HEK293 (cell line): ENCODE results near the gene RNMT.

Experiments
- BCL11B ChIP-seq: fragments of 450-650 bp; formaldehyde crosslinking; IDR thresholded peaks from 2 replicates; pipeline ENCODE4 v1.5.1; 2016; ENCODE audit warnings: low read depth, missing biosample characterization, missing genetic modification characterization
- KLF16 ChIP-seq: fragments of 450-650 bp; formaldehyde crosslinking; IDR thresholded peaks from 2 replicates; pipeline ENCODE4 v1.5.1; 2017; ENCODE audit warnings: missing biosample characterization, missing genetic modification characterization
- MYNN ChIP-seq: fragments of 450-650 bp; formaldehyde crosslinking; IDR thresholded peaks from 2 replicates; pipeline ENCODE4 v1.5.1; 2016; ENCODE audit warnings: missing biosample characterization, missing genetic modification characterization, borderline replicate concordance
- RBAK ChIP-seq: fragments of 450-650 bp; formaldehyde crosslinking; IDR thresholded peaks from 2 replicates; pipeline ENCODE4 v1.5.1; 2016; ENCODE audit warnings: missing biosample characterization, missing genetic modification characterization
- SCRT2 ChIP-seq: fragments of 450-650 bp; formaldehyde crosslinking; IDR thresholded peaks from 2 replicates; pipeline ENCODE4 v1.5.1; 2016; ENCODE audit warnings: missing biosample characterization, missing genetic modification characterization
- ZNF10 ChIP-seq: fragments of 450-650 bp; formaldehyde crosslinking; IDR thresholded peaks from 2 replicates; pipeline ENCODE4 v1.5.1; 2017; ENCODE audit warnings: missing biosample characterization, missing genetic modification characterization
- ZNF121 ChIP-seq: fragments of 450-650 bp; formaldehyde crosslinking; IDR thresholded peaks from 2 replicates; pipeline ENCODE4 v1.5.1; 2016; ENCODE audit warnings: missing biosample characterization, missing genetic modification characterization
- ZNF140 ChIP-seq: fragments of 450-650 bp; formaldehyde crosslinking; IDR thresholded peaks from 2 replicates; pipeline ENCODE4 v1.5.1; 2016; ENCODE audit warnings: missing biosample characterization, missing genetic modification characterization
- ZNF211 ChIP-seq: fragments of 450-650 bp; formaldehyde crosslinking; IDR thresholded peaks from 2 replicates; pipeline ENCODE4 v1.5.1; 2016; ENCODE audit warnings: low read depth, missing biosample characterization, missing genetic modification characterization
- ZNF23 ChIP-seq: fragments of 450-650 bp; formaldehyde crosslinking; IDR thresholded peaks from 2 replicates; pipeline ENCODE4 v1.5.1; 2016; ENCODE audit warnings: missing biosample characterization, missing genetic modification characterization, borderline replicate concordance
- ZNF248 ChIP-seq: fragments of 450-650 bp; formaldehyde crosslinking; IDR thresholded peaks from 2 replicates; pipeline ENCODE4 v1.5.1; 2017; ENCODE audit warnings: missing biosample characterization, missing genetic modification characterization
- ZNF311 ChIP-seq: fragments of 450-650 bp; formaldehyde crosslinking; IDR thresholded peaks from 2 replicates; pipeline ENCODE4 v1.5.1; 2017; ENCODE audit warnings: missing biosample characterization, missing genetic modification characterization, borderline replicate concordance
- ZNF426 ChIP-seq: fragments of 450-650 bp; formaldehyde crosslinking; IDR thresholded peaks from 2 replicates; pipeline ENCODE4 v1.5.1; 2017; ENCODE audit warnings: missing biosample characterization, missing genetic modification characterization, mild to moderate bottlenecking, inconsistent platforms, moderate library complexity
- ZNF521 ChIP-seq: fragments of 450-650 bp; formaldehyde crosslinking; IDR thresholded peaks from 2 replicates; pipeline ENCODE4 v1.5.1; 2017; ENCODE audit warnings: missing biosample characterization, mild to moderate bottlenecking, missing genetic modification characterization
- ZNF561 ChIP-seq: fragments of 450-650 bp; IDR thresholded peaks from 2 replicates; pipeline ENCODE4 v1.5.1; 2018; ENCODE audit warnings: missing biosample characterization, missing genetic modification characterization, borderline replicate concordance
- ZNF658 ChIP-seq: fragments of 450-650 bp; formaldehyde crosslinking; IDR thresholded peaks from 2 replicates; pipeline ENCODE4; 2016; ENCODE audit warnings: missing biosample characterization, missing genetic modification characterization
- ZNF660 ChIP-seq: fragments of 450-650 bp; IDR thresholded peaks from 2 replicates; pipeline ENCODE4 v1.5.1; 2018; ENCODE audit warnings: missing biosample characterization, mild to moderate bottlenecking, missing genetic modification characterization
- ZNF76 ChIP-seq: fragments of 450-650 bp; formaldehyde crosslinking; IDR thresholded peaks from 2 replicates; pipeline ENCODE4; 2016; ENCODE audit warnings: low read depth, missing biosample characterization, missing genetic modification characterization, borderline replicate concordance
- TF ChIP-seq, protein P1 (sequence below): fragments of 450-650 bp; formaldehyde crosslinking; IDR thresholded peaks from 2 replicates; pipeline ENCODE4 v1.5.1; 2016; ENCODE audit warnings: missing biosample characterization, missing genetic modification characterization
- TF ChIP-seq, protein P2 (sequence below): fragments of 450-650 bp; IDR thresholded peaks from 2 replicates; pipeline ENCODE4 v1.5.1; 2018; ENCODE audit warnings: missing biosample characterization, missing genetic modification characterization
- TF ChIP-seq, protein P3 (sequence below): fragments of 450-650 bp; formaldehyde crosslinking; IDR thresholded peaks from 2 replicates; pipeline ENCODE4 v1.5.1; 2016; ENCODE audit warnings: missing biosample characterization, missing genetic modification characterization
- TF ChIP-seq, protein P4 (sequence below): fragments of 450-650 bp; formaldehyde crosslinking; IDR thresholded peaks from 2 replicates; pipeline ENCODE4 v1.5.1; 2016; ENCODE audit warnings: missing biosample characterization, missing genetic modification characterization
- TF ChIP-seq, protein P5 (sequence below): fragments of 450-650 bp; formaldehyde crosslinking; IDR thresholded peaks from 2 replicates; pipeline ENCODE4 v1.5.1; 2017; ENCODE audit warnings: missing biosample characterization, missing genetic modification characterization
- TF ChIP-seq, protein P6 (sequence below): fragments of 450-650 bp; formaldehyde crosslinking; IDR thresholded peaks from 2 replicates; pipeline ENCODE4 v1.5.1; 2016; ENCODE audit warnings: missing biosample characterization, missing genetic modification characterization
- TF ChIP-seq, protein P7 (sequence below): fragments of 450-650 bp; formaldehyde crosslinking; IDR thresholded peaks from 2 replicates; pipeline ENCODE4 v1.5.1; 2016; ENCODE audit warnings: missing biosample characterization, missing genetic modification characterization

The RNMT gene

DNA sequence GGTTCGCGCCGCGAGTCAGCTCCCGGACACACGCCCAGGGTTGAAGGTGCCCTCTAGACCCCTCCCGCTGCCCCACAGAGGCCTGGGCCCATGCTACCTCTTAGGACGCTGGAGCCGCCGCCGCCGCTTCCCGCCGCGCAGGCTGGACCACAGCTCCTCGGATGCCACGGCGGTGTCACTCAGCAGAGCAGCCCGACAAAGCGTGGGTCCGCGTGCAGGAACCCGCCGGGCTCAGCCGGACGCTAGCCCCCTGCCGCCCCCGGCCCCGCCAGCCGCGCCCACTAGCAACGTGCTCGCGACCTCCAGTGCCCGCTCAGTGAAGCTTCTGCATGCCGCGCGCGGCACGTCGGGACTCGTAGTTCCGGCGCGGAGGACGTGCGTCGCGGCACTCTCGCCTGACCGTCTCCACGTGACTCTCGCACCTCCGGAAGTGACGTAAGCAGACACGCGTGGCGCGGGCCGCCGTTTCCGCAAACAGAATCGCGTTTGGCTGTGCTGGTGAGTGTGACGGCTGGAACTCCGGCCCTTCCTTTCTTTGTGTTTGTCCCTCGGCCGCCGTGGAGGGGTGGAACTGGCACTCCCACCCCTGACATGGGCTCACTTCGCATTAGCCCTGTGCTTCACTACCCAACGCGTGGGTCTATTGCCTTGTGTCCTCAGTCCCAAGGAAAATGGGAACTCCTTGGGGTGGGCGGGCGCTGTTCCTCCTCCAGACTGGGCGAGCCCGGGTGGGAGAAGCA, at the start of gene RNMT, which contains the start of gene FAM210A (continued):
- TF ChIP-seq ZNF561 (no peak), ZNF10 (tag by site-specific recombination) (no peak), ZNF140 (tag by site-specific recombination) (no peak), ZNF211 (tag by site-specific recombination) (no peak), SCRT2 (no peak), BCL11B (tag by site-specific recombination) (no peak), MYNN (tag by site-specific recombination) (no peak), ZNF426 (tag by site-specific recombination) (no peak), ZNF121 (tag by site-specific recombination) (0 out of 2 replicates have a peak, but pooled peaks have one; percentile 17), ZNF660 (tag by site-specific recombination) (0 out of 2 replicates have a peak, but pooled peaks have one; percentile 23), ZNF23 (no peak), RBAK (tag by site-specific recombination) (no peak), ZNF311 (tag by site-specific recombination) (no peak), ZNF658 (tag by site-specific recombination) (no peak), ZNF521 (tag by site-specific recombination) (no peak), KLF16 (tag by site-specific recombination) (peak; percentile 95), ZNF76 (peak; percentile 92), ZNF248 (tag by site-specific recombination) (no peak)
- TF ChIP-seq, protein P1, sequence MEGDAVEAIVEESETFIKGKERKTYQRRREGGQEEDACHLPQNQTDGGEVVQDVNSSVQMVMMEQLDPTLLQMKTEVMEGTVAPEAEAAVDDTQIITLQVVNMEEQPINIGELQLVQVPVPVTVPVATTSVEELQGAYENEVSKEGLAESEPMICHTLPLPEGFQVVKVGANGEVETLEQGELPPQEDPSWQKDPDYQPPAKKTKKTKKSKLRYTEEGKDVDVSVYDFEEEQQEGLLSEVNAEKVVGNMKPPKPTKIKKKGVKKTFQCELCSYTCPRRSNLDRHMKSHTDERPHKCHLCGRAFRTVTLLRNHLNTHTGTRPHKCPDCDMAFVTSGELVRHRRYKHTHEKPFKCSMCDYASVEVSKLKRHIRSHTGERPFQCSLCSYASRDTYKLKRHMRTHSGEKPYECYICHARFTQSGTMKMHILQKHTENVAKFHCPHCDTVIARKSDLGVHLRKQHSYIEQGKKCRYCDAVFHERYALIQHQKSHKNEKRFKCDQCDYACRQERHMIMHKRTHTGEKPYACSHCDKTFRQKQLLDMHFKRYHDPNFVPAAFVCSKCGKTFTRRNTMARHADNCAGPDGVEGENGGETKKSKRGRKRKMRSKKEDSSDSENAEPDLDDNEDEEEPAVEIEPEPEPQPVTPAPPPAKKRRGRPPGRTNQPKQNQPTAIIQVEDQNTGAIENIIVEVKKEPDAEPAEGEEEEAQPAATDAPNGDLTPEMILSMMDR (tag by site-specific recombination): peak; percentile 88
- TF ChIP-seq, protein P2, sequence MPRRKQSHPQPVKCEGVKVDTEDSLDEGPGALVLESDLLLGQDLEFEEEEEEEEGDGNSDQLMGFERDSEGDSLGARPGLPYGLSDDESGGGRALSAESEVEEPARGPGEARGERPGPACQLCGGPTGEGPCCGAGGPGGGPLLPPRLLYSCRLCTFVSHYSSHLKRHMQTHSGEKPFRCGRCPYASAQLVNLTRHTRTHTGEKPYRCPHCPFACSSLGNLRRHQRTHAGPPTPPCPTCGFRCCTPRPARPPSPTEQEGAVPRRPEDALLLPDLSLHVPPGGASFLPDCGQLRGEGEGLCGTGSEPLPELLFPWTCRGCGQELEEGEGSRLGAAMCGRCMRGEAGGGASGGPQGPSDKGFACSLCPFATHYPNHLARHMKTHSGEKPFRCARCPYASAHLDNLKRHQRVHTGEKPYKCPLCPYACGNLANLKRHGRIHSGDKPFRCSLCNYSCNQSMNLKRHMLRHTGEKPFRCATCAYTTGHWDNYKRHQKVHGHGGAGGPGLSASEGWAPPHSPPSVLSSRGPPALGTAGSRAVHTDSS (tag by site-specific recombination): peak; percentile 5; the same call in 1 of the 2 replicates
- TF ChIP-seq, protein P3, sequence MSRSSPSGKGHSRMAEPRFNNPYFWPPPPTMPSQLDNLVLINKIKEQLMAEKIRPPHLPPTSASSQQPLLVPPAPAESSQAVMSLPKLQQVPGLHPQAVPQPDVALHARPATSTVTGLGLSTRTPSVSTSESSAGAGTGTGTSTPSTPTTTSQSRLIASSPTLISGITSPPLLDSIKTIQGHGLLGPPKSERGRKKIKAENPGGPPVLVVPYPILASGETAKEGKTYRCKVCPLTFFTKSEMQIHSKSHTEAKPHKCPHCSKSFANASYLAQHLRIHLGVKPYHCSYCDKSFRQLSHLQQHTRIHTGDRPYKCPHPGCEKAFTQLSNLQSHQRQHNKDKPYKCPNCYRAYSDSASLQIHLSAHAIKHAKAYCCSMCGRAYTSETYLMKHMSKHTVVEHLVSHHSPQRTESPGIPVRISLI (tag by site-specific recombination): no peak; the same call in 1 of the 2 replicates
- TF ChIP-seq, protein P4, sequence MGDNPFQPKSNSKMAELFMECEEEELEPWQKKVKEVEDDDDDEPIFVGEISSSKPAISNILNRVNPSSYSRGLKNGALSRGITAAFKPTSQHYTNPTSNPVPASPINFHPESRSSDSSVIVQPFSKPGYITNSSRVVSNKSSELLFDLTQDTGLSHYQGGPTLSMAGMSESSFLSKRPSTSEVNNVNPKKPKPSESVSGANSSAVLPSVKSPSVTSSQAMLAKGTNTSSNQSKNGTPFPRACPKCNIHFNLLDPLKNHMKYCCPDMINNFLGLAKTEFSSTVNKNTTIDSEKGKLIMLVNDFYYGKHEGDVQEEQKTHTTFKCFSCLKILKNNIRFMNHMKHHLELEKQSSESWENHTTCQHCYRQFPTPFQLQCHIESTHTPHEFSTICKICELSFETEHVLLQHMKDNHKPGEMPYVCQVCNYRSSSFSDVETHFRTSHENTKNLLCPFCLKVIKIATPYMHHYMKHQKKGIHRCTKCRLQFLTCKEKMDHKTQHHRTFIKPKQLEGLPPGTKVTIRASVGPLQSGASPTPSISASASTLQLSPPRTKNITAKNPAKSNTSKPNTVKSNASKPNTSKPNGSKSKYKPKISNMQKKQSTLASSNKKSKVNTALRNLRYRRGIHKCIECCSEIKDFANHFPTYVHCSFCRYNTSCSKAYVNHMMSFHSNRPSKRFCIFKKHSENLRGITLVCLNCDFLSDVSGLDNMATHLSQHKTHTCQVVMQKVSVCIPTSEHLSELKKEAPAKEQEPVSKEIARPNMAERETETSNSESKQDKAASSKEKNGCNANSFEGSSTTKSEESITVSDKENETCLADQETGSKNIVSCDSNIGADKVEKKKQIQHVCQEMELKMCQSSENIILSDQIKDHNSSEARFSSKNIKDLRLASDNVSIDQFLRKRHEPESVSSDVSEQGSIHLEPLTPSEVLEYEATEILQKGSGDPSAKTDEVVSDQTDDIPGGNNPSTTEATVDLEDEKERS (tag by site-specific recombination): no peak
- TF ChIP-seq, protein P5, sequence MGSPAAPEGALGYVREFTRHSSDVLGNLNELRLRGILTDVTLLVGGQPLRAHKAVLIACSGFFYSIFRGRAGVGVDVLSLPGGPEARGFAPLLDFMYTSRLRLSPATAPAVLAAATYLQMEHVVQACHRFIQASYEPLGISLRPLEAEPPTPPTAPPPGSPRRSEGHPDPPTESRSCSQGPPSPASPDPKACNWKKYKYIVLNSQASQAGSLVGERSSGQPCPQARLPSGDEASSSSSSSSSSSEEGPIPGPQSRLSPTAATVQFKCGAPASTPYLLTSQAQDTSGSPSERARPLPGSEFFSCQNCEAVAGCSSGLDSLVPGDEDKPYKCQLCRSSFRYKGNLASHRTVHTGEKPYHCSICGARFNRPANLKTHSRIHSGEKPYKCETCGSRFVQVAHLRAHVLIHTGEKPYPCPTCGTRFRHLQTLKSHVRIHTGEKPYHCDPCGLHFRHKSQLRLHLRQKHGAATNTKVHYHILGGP (tag by site-specific recombination): no peak
- TF ChIP-seq, protein P6, sequence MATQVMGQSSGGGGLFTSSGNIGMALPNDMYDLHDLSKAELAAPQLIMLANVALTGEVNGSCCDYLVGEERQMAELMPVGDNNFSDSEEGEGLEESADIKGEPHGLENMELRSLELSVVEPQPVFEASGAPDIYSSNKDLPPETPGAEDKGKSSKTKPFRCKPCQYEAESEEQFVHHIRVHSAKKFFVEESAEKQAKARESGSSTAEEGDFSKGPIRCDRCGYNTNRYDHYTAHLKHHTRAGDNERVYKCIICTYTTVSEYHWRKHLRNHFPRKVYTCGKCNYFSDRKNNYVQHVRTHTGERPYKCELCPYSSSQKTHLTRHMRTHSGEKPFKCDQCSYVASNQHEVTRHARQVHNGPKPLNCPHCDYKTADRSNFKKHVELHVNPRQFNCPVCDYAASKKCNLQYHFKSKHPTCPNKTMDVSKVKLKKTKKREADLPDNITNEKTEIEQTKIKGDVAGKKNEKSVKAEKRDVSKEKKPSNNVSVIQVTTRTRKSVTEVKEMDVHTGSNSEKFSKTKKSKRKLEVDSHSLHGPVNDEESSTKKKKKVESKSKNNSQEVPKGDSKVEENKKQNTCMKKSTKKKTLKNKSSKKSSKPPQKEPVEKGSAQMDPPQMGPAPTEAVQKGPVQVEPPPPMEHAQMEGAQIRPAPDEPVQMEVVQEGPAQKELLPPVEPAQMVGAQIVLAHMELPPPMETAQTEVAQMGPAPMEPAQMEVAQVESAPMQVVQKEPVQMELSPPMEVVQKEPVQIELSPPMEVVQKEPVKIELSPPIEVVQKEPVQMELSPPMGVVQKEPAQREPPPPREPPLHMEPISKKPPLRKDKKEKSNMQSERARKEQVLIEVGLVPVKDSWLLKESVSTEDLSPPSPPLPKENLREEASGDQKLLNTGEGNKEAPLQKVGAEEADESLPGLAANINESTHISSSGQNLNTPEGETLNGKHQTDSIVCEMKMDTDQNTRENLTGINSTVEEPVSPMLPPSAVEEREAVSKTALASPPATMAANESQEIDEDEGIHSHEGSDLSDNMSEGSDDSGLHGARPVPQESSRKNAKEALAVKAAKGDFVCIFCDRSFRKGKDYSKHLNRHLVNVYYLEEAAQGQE: no peak
- TF ChIP-seq, protein P7, sequence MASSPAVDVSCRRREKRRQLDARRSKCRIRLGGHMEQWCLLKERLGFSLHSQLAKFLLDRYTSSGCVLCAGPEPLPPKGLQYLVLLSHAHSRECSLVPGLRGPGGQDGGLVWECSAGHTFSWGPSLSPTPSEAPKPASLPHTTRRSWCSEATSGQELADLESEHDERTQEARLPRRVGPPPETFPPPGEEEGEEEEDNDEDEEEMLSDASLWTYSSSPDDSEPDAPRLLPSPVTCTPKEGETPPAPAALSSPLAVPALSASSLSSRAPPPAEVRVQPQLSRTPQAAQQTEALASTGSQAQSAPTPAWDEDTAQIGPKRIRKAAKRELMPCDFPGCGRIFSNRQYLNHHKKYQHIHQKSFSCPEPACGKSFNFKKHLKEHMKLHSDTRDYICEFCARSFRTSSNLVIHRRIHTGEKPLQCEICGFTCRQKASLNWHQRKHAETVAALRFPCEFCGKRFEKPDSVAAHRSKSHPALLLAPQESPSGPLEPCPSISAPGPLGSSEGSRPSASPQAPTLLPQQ (tag by site-specific recombination): peak; percentile 90
